NCI-H774 (cell line): ENCODE data around the gene ACAD10.
"Not testable (repeated sequence)": the region's sequence is repeated elsewhere in the genome, so short reads cannot be mapped to it uniquely, and the experiment has no call there.

ENCODE experiments used
- DNase-seq: peaks from one replicate; lab custom pipeline; 2025; lab: John Stamatoyannopoulos, UW

Gene ACAD10

GRCh38 chr12:111687255-111687654, 1.4 kb downstream of the ACAD10 start:
- DNase-seq: no peak

GRCh38 chr12:111687952-111688351, 2.1 kb downstream of the ACAD10 start:
- no peak for DNase-seq

GRCh38 chr12:111691262-111691661, 5.4 kb downstream of the ACAD10 start:
- no peak for DNase-seq

GRCh38 chr12:111692575-111693210, 6.8 kb downstream of the ACAD10 start:
- no peak for DNase-seq

GRCh38 chr12:111693818-111694217, 8.0 kb downstream of the ACAD10 start:
- DNase-seq: no peak

GRCh38 chr12:111699962-111700361, 14.1 kb downstream of the ACAD10 start:
- no peak for DNase-seq

GRCh38 chr12:111705672-111706071, 19.8 kb downstream of the ACAD10 start:
- no peak for DNase-seq

GRCh38 chr12:111706145-111706544, 20.3 kb downstream of the ACAD10 start:
- no peak for DNase-seq

- DNase-seq: peak; percentile 90
Observed at GRCh38 chr12:111715279-111715678, 29.4 kb downstream of the ACAD10 start.

- DNase-seq: not testable (repeated sequence)
Observed at GRCh38 chr12:111719316-111719715, 33.5 kb downstream of the ACAD10 start.

GRCh38 chr12:111720457-111720856, 34.6 kb downstream of the ACAD10 start:
- DNase-seq: no peak

GRCh38 chr12:111723646-111724360, 38.0 kb downstream of the ACAD10 start:
- not testable (repeated sequence) for DNase-seq

GRCh38 chr12:111728795-111729194, 42.9 kb downstream of the ACAD10 start:
- no peak for DNase-seq

- no peak for DNase-seq
Observed at GRCh38 chr12:111730420-111730819, 44.6 kb downstream of the ACAD10 start.

GRCh38 chr12:111732786-111733185, 46.9 kb downstream of the ACAD10 start:
- DNase-seq: no peak

GRCh38 chr12:111733340-111733915, 47.6 kb downstream of the ACAD10 start:
- no peak for DNase-seq

- not testable (repeated sequence) for DNase-seq
Observed at GRCh38 chr12:111739524-111739923, 53.7 kb downstream of the ACAD10 start.

GRCh38 chr12:111741235-111741812, 55.5 kb downstream of the ACAD10 start:
- DNase-seq: peak; percentile 20

- DNase-seq: no peak
Observed at GRCh38 chr12:111745211-111745610, 59.4 kb downstream of the ACAD10 start.

- no peak for DNase-seq
Observed at GRCh38 chr12:111747333-111747732, 61.5 kb downstream of the ACAD10 start.

GRCh38 chr12:111748151-111748672, 62.4 kb downstream of the ACAD10 start:
- DNase-seq: no peak

- no peak for DNase-seq
Observed at GRCh38 chr12:111748867-111749266, 63.0 kb downstream of the ACAD10 start.

- no peak for DNase-seq
Observed at GRCh38 chr12:111749391-111749790, 63.5 kb downstream of the ACAD10 start.
